ENCODE data around the gene NLE1. TPM values are rescaled to one million over a fixed set of nuclear protein-coding genes. Genes with fewer than 3 reads are reported as not detected.

NLE1 gene
- total RNA-seq: 10 to 100 TPM in 1 of 6 experiments, 1 to 10 TPM in 5; 4.9 to 12.3 (median 5.9) TPM
- long read RNA-seq: 0 reads

- ATAC-seq (peak; percentile 96 to 99 (median 98)), DNase-seq (peak; percentile 85 to 87 (median 85))
- Histone ChIP-seq H3K9me3 (no peaks in the 10 kb centered on the region), H3K4me1 (peaks cover 0 to 10% (median 0%) of the 10 kb centered on the region in 4 donors), H3K4me3 (peak within 1 kb of the TSS; percentile 80 to 95 (median 89)), H3K27ac (no peak within 1 kb of the TSS), H3K27me3 (no peaks in the 10 kb centered on the region), H3K36me3 (peaks cover 0 to 23% (median 3%) of the 10 kb centered on the region in 4 donors)
- intact Hi-C loops (cut with DNase I): no loop called here
- TF ChIP-seq CTCF (IDR thresholded peaks at IDR 0.05) (peak; percentile 85 to 95 (median 92)), POLR2A (IDR thresholded peaks at IDR 0.05) (peak; percentile 46)
- 3% methylated on average over 6 of the region's 65 CpGs for WGBS (ENCODE audit: insufficient coverage, low coverage, low lambda C conversion rate, missing lambda C conversion rate)
These were observed at the start of gene NLE1 for GRCh38 chr17:35141681-35142466. NLE1 (minus strand) TSS chr17:35142303; CDS start chr17:35142275, 28 bp downstream.

DNA sequence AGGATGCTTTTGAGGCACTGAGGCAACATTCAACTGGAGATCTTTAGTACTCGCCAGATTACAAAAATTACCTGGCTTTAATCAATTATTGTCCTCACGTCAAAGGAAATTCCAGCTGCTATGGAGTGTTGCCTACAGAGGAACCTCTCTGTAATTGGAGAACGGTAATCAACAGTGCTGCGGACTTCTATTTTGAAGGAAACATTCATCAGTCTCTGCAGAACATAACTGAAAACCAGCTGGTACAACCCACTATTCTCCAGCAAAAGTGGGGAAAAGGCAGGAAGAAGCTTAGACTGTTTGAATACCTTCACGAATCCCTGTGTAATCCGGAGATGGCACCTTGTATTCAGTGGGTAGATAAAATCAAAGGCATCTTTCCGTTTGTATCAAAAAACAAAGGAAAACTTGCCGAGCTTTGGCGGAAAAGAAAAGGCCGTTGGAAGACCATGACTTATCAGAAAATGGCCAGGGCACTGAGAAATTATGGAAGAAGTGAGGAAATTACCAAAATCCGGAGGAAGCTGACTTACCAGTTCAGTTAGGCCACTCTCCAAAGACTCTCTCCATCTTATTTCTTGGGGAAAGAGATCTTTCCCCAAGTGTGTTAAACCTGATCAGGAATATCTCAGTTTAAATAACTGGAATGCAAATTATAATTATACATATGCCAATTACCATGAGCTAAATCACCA is 49.0 kb upstream of the NLE1 start:
- WGBS (ENCODE audit: insufficient coverage, low coverage, low lambda C conversion rate, missing lambda C conversion rate): 64% methylated on average over 11 of the region's 11 CpGs
- H3K27ac ChIP-seq: no peak overlapping the region
- intact Hi-C loops (cut with DNase I): no loop called here
- H3K27me3 ChIP-seq: no peaks in the 10 kb centered on the region
- no peaks in the 10 kb centered on the region for H3K4me1 ChIP-seq
- no peaks in the 10 kb centered on the region for H3K36me3 ChIP-seq
- H3K9me3 ChIP-seq: no peaks in the 10 kb centered on the region
- no peak for ATAC-seq
- no peak for DNase-seq
- H3K4me3 ChIP-seq: no peak overlapping the region
- TF ChIP-seq CTCF (IDR thresholded peaks at IDR 0.05) (no peak), POLR2A (IDR thresholded peaks at IDR 0.05) (no peak)

DNA sequence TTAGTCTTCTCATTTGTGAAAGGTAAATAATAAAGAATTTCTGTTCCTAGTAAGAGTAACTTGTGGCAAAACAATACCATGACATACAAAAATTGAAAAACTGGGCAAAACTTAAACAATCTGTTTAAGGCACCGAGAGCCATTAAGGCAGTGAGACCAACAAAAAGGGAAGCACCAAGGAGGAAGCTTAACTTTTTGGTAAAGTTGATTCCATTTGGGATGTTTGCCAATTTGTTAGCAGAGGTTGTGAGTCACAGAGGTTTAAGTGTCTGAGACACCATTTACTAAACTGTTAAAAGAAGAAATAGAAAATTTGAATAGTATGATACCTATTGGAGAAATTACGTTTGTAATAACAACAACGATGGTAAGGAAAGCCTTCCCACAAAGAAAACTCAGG is 47.2 kb upstream of the NLE1 start:
- ATAC-seq (peak in 1 of 4 donors; percentile 20), DNase-seq (no peak)
- H3K9me3 ChIP-seq: no peaks in the 10 kb centered on the region
- intact Hi-C loops (cut with DNase I): no loop called here
- no peak overlapping the region for H3K4me3 ChIP-seq
- 48% methylated on average over 3 of the region's 3 CpGs for WGBS (ENCODE audit: insufficient coverage, low coverage, low lambda C conversion rate, missing lambda C conversion rate)
- no peaks in the 10 kb centered on the region for H3K4me1 ChIP-seq
- TF ChIP-seq POLR2A (IDR thresholded peaks at IDR 0.05) (no peak), CTCF (IDR thresholded peaks at IDR 0.05) (no peak)
- H3K36me3 ChIP-seq: no peaks in the 10 kb centered on the region
- no peak overlapping the region for H3K27ac ChIP-seq
- no peaks in the 10 kb centered on the region for H3K27me3 ChIP-seq

DNA sequence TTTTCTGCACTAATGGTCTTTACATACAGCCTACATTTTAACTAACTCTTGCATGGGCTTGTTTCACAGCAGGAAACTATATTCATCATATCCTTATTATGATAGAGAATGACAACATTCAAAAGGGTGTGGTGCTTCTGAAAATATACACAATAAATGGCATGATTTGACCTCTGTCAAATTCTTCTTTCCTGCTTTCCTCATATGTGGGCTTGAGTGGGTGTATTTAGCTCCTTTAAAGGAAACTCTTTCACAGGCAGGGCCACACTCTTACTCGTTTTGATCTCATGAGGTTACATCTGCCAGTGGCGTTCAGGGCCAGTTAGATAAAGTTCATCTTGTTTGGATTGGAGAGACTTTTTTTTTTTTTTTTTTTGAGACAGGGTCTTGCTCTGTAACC is 46.0 kb upstream of the NLE1 start:
- 30% methylated on average over 2 of the region's 2 CpGs for WGBS (ENCODE audit: insufficient coverage, low coverage, low lambda C conversion rate, missing lambda C conversion rate)
- ATAC-seq: no peak
- no peaks in the 10 kb centered on the region for H3K9me3 ChIP-seq
- H3K36me3 ChIP-seq: no peaks in the 10 kb centered on the region
- intact Hi-C loops (cut with DNase I): no loop called here
- H3K4me3 ChIP-seq: no peak overlapping the region
- no peak for TF ChIP-seq POLR2A (IDR thresholded peaks at IDR 0.05)
- TF ChIP-seq CTCF (IDR thresholded peaks at IDR 0.05): no peak
- no peaks in the 10 kb centered on the region for H3K4me1 ChIP-seq
- H3K27ac ChIP-seq: no peak overlapping the region
- no peak for DNase-seq
- H3K27me3 ChIP-seq: no peaks in the 10 kb centered on the region

All from right lobe of liver (tissue), 6 donors.